ENCODE data around the gene TMEM8B.
"Not testable (repeated sequence)": the region's sequence is repeated elsewhere in the genome, so short reads cannot be mapped to it uniquely, and the experiment has no call there.

The TMEM8B gene

GRCh38 chr9:35864695-35865255, 35.7 kb downstream of the TMEM8B start:
- Mint-ChIP-seq H3K4me1 (peaks cover 5% of the 10 kb centered on the region), H3K4me3 (no peak overlapping the region), H3K27ac (no peak overlapping the region), H3K9me3 (no peaks in the 10 kb centered on the region), H3K36me3 (no peaks in the 10 kb centered on the region)
- no peak for ATAC-seq
- no peak for DNase-seq (ENCODE audit: low spot score in 2 of 2)

DNA sequence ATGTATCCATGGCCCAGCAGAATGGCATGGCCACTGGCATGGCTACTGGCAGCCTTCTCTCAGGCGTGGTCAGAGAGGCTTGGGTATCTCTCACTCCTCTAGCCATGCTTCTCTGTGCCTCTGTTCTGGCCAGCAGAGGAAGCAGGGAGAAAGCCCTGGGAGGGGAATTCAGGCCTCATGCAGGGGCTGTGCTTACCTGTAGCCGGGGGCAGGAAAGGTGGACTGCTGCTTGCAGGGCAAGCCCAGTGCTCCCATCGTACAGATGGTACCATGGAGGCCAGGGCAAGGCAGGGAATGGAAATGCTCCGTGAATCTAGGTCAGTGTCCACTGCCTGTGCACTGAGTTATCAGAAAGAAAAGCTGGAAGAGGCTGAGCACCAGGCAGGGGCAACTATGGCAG, 38.5 kb downstream of the TMEM8B start:
- ATAC-seq = no peak
- no peaks in the 10 kb centered on the region for H3K9me3 Mint-ChIP-seq
- no peaks in the 10 kb centered on the region for H3K4me1 Mint-ChIP-seq
- H3K27ac Mint-ChIP-seq = no peak overlapping the region
- no peak for DNase-seq (ENCODE audit: low spot score in 2 of 2)
- H3K4me3 Mint-ChIP-seq = no peak overlapping the region
- H3K36me3 Mint-ChIP-seq = no peaks in the 10 kb centered on the region

DNA sequence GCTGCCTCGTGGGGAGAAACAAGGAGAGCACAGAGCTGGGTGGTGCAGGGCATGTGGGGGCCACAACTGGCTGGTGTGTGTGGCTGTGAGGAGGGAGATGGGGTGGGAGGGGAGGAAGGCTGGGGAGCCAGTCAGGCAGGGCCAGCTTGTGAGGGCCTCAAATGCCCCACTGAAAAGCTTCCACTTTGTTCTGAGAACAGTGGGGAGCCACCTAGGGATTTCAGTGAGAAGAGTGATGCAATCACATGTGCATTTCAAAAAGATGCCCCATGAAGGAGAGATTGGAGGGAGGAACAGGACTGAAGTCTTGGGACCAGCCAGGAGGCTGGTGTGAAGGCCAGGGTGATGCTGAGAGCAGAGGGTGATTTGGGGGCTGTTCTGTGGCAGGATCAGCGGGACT, 39.9 kb downstream of the TMEM8B start:
- H3K9me3 Mint-ChIP-seq = no peaks in the 10 kb centered on the region
- H3K36me3 Mint-ChIP-seq = no peaks in the 10 kb centered on the region
- H3K4me1 Mint-ChIP-seq = no peaks in the 10 kb centered on the region
- no peak overlapping the region for H3K27ac Mint-ChIP-seq
- ATAC-seq = peak; percentile 35
- H3K4me3 Mint-ChIP-seq = no peak overlapping the region
- no peak for DNase-seq (ENCODE audit: low spot score in 2 of 2)

GRCh38 chr9:35869621-35870216, 40.7 kb downstream of the TMEM8B start:
- ATAC-seq (no peak), DNase-seq (ENCODE audit: low spot score in 2 of 2) (no peak)
- Mint-ChIP-seq H3K9me3 (no peaks in the 10 kb centered on the region), H3K27ac (no peak overlapping the region), H3K4me1 (no peaks in the 10 kb centered on the region), H3K4me3 (no peak overlapping the region), H3K36me3 (no peaks in the 10 kb centered on the region)

- ATAC-seq = no peak
- Mint-ChIP-seq H3K4me3 (no peak within 1 kb of the TSS), H3K9me3 (no peaks in the 10 kb centered on the region)
These were observed 41.4 kb downstream of the TMEM8B start, which contains the start of gene OR13J1 for GRCh38 chr9:35870351-35870923. OR13J1 (minus strand) TSS chr9:35870401; CDS start chr9:35870401, 0 bp downstream.

DNA sequence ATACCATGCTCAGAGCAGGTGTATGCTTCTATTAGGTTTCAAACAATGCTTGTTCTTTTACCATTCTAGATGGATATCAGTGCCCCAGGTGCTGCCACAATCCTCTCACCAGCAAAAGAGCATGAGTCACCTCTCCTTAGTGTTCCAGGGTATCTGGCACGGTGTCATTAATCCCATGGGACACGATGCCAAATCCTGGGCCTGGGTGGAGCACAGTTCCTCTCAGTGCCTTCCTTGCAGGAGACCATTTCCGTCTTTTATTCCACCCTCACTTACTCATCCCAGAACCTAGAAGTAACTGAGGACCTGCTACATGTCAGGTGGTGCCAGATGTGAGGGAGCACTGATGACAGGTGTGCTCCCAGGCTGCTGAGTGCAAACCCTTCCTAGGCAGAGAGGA, 42.5 kb downstream of the TMEM8B start:
- H3K4me1 Mint-ChIP-seq = no peaks in the 10 kb centered on the region
- H3K27ac Mint-ChIP-seq = no peak overlapping the region
- ATAC-seq (no peak), DNase-seq (ENCODE audit: low spot score in 2 of 2) (no peak)
- H3K36me3 Mint-ChIP-seq = no peaks in the 10 kb centered on the region
- no peak overlapping the region for H3K4me3 Mint-ChIP-seq
- H3K9me3 Mint-ChIP-seq = no peaks in the 10 kb centered on the region

More at GRCh38 chr9:35870351-35870923, 41.4 kb downstream of the TMEM8B start, which contains the start of gene OR13J1:
- Mint-ChIP-seq H3K36me3 (no peaks in the 10 kb centered on the region), H3K4me1 (no peaks in the 10 kb centered on the region), H3K27ac (no peak within 1 kb of the TSS)
- no peak for DNase-seq (ENCODE audit: low spot score in 2 of 2)

- DNase-seq (ENCODE audit: low spot score in 2 of 2) = no peak
- H3K27ac Mint-ChIP-seq = no peak overlapping the region
- no peak overlapping the region for H3K4me3 Mint-ChIP-seq
- ATAC-seq = no peak
- H3K4me1 Mint-ChIP-seq = no peaks in the 10 kb centered on the region
- no peaks in the 10 kb centered on the region for H3K36me3 Mint-ChIP-seq
- peaks cover 3% of the 10 kb centered on the region for H3K9me3 Mint-ChIP-seq
These were observed 43.5 kb downstream of the TMEM8B start for GRCh38 chr9:35872505-35872904.

DNA sequence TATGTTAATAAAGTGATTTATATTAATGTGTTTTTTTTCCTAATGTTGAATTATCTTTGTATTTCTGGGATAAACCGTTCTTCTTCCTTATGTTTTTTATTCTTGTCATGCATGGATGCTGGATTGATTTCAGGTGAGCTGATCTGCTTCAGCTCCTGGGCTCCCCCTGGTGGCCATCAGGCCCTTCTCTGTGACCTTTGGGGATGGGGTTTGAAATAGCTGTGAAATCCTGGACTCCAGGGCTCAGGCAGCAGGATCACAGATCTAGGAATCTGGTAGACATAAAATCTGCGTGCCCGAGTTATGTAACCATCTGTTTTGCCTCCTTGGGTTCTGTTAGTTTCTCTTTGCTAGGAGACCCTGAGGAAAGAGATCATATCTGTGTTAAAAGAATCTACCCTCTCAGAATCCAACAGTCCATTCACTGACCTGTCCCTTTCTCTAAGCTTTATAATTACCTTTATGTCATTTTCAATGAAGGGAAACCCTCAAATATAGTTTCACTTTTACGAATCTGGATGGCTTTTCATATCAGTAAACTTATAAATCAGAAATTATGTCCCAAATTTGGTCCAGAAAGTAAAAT, 53.3 kb downstream of the TMEM8B start:
- H3K4me3 Mint-ChIP-seq = no peak overlapping the region
- peak; percentile 75 for ATAC-seq

GRCh38 chr9:35882996-35883395, 54.0 kb downstream of the TMEM8B start:
- DNase-seq (ENCODE audit: low spot score in 2 of 2) (no peak), ATAC-seq (no peak)
- no peak overlapping the region for H3K27ac Mint-ChIP-seq
- H3K4me1 Mint-ChIP-seq = no peaks in the 10 kb centered on the region
- no peaks in the 10 kb centered on the region for H3K36me3 Mint-ChIP-seq
- no peaks in the 10 kb centered on the region for H3K9me3 Mint-ChIP-seq
- no peak overlapping the region for H3K4me3 Mint-ChIP-seq

More for the DNA sequence above, 53.3 kb downstream of the TMEM8B start:
- Mint-ChIP-seq H3K27ac (no peak overlapping the region), H3K9me3 (peaks cover 4% of the 10 kb centered on the region), H3K4me1 (no peaks in the 10 kb centered on the region), H3K36me3 (no peaks in the 10 kb centered on the region)
- DNase-seq (ENCODE audit: low spot score in 2 of 2) = peak; percentile 76 to 81

GRCh38 chr9:35884908-35885307, 55.9 kb downstream of the TMEM8B start:
- not testable (repeated sequence) for H3K4me3 Mint-ChIP-seq; H3K27ac Mint-ChIP-seq; H3K9me3 Mint-ChIP-seq; DNase-seq (ENCODE audit: low spot score in 2 of 2); H3K4me1 Mint-ChIP-seq; ATAC-seq; H3K36me3 Mint-ChIP-seq

GRCh38 chr9:35891646-35892045, 62.6 kb downstream of the TMEM8B start:
- no peak for ATAC-seq
- no peaks in the 10 kb centered on the region for H3K9me3 Mint-ChIP-seq
- no peak for DNase-seq (ENCODE audit: low spot score in 2 of 2)
- H3K4me3 Mint-ChIP-seq = no peak overlapping the region
- no peaks in the 10 kb centered on the region for H3K4me1 Mint-ChIP-seq
- no peaks in the 10 kb centered on the region for H3K36me3 Mint-ChIP-seq
- no peak overlapping the region for H3K27ac Mint-ChIP-seq

DNA sequence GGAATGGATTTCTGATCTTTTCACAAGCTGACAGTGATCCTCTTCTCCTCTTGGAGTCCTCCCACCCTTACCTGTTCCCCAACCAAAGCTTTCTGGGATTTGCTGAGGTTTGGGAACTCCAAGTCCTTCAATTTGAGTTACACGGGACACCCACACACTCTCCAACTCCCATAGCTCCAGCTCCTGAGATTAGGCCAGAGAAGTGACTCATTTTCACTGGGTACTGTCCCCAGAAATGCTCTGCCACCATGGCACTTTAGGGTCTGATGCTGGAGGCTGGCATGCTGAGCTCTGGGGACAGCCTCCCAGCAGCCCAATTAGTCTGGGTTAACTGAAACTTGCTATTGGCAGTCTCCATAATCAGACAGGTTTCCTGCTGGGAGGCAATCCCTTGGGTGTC, 63.0 kb downstream of the TMEM8B start:
- no peak overlapping the region for H3K27ac Mint-ChIP-seq
- H3K9me3 Mint-ChIP-seq = no peaks in the 10 kb centered on the region
- DNase-seq (ENCODE audit: low spot score in 2 of 2) (no peak), ATAC-seq (no peak)
- H3K4me3 Mint-ChIP-seq = no peak overlapping the region
- no peaks in the 10 kb centered on the region for H3K36me3 Mint-ChIP-seq
- no peaks in the 10 kb centered on the region for H3K4me1 Mint-ChIP-seq

DNA sequence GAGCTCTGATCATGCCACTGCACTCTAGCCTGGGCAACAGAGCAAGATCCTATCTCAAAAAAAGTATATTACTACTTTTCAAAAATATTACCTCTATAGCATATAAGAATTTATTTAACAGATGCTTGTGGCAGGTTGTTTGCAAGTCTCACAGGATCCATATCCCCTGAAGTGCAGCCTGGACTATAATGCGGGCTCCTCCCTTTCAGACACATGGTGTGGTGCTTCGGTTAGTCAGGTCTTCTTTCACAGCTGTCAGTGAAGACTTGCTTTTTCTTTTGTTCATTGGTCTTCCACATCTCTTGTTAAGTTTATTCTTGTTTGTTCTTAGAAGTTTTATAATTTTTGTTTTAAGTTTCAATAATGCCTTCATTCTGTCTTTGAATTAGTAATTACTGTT, 67.5 kb downstream of the TMEM8B start:
- DNase-seq (ENCODE audit: low spot score in 2 of 2) (no peak), ATAC-seq (no peak)
- no peaks in the 10 kb centered on the region for H3K4me1 Mint-ChIP-seq
- no peak overlapping the region for H3K27ac Mint-ChIP-seq
- H3K4me3 Mint-ChIP-seq = no peak overlapping the region
- no peaks in the 10 kb centered on the region for H3K9me3 Mint-ChIP-seq
- no peaks in the 10 kb centered on the region for H3K36me3 Mint-ChIP-seq

DNA sequence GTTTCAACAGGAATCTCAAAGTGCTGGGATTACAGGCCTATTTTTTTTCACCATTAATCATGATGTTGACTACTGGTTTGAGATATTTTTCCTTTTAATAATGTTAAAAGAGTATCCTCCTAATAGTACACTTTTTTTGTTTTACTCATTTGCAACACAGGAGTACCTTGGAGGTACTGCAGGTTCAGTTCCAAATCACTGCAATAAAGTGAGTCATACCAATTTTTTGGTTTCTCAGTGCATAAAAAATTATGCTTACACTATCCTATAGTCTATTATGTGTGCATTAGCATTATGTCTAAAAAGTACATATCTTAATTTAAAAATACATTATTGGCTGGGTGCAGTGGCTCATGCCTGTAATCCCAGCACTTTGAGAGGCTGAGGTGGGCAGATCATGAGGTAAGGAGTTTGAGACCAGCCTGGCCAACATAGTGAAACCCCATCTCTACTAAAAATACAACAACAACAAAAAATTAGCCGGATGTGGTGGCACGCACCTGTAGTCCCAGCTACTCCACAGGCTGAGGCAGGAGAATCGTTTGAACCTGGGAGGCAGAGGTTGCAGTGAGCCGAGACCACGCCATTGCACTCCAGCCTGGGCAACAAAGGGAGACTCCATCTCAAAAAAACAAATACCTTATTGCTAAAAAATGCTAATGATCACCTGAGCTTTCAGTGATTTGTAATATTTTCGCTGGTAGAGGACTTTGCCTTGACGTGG, 68.5 kb downstream of the TMEM8B start:
- not testable (repeated sequence) for H3K36me3 Mint-ChIP-seq; H3K4me3 Mint-ChIP-seq; H3K9me3 Mint-ChIP-seq; ATAC-seq; H3K4me1 Mint-ChIP-seq; H3K27ac Mint-ChIP-seq; DNase-seq (ENCODE audit: low spot score in 2 of 2)

DNA sequence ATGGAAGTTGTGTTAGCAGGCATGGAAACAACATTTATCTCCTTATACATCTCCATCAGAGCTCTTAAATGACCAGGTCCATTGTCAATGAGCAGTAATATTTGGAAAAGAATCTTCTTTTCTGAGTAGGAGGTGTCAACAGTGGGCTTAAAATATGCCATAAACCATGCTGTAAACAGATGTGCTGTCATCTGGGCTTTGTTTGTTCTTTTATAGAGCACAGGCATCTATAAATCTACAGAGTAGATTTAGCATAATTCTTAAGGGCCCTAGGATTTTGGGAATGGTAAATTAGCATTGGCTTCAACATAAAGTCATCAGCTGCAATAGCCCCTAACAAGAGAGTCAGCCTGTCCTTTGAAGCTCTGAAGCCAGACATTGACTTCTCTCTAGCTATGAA, 69.3 kb downstream of the TMEM8B start:
- ATAC-seq = no peak
- no peaks in the 10 kb centered on the region for H3K36me3 Mint-ChIP-seq
- no peak overlapping the region for H3K27ac Mint-ChIP-seq
- no peaks in the 10 kb centered on the region for H3K9me3 Mint-ChIP-seq
- DNase-seq (ENCODE audit: low spot score in 2 of 2) = no peak
- no peaks in the 10 kb centered on the region for H3K4me1 Mint-ChIP-seq
- no peak overlapping the region for H3K4me3 Mint-ChIP-seq
